Inflammatory macrophage (primary cell): ENCODE measurements around the gene SLX4.
"Not testable (repeated sequence)": the region's sequence is repeated elsewhere in the genome, so short reads cannot be mapped to it uniquely, and the experiment has no call there.

Experiments
- DNase-seq, 2 donors: peaks; one replicate each; pipeline ENCODE4 v3.0.0-alpha.2; 2020 to 2022

Gene SLX4

GRCh38 chr16:3640632-3641501 is 29.5 kb upstream of the SLX4 start:
- no peak for DNase-seq

- DNase-seq: no peak
Observed at GRCh38 chr16:3640207-3640606, 28.8 kb upstream of the SLX4 start.

- DNase-seq: no peak
Observed at GRCh38 chr16:3638916-3639644, 27.7 kb upstream of the SLX4 start.

- DNase-seq: peak; percentile 55 to 74
Observed at GRCh38 chr16:3637371-3637923, 26.0 kb upstream of the SLX4 start.

- DNase-seq: peak; percentile 39 to 65
Observed at GRCh38 chr16:3625911-3626732, 14.7 kb upstream of the SLX4 start.

GRCh38 chr16:3625331-3625730 is 13.9 kb upstream of the SLX4 start:
- no peak for DNase-seq

- DNase-seq: no peak
Observed at GRCh38 chr16:3623642-3624041, 12.2 kb upstream of the SLX4 start.

GRCh38 chr16:3618769-3619141 is 7.3 kb upstream of the SLX4 start:
- DNase-seq: peak; percentile 71 to 81

GRCh38 chr16:3612510-3613466 is 1.4 kb upstream of the SLX4 start:
- DNase-seq: no peak

GRCh38 chr16:3610698-3611145 is 684 bp downstream of the SLX4 start:
- DNase-seq: no peak

GRCh38 chr16:3609895-3610697 is 1.3 kb downstream of the SLX4 start:
- peak; percentile 44 to 68 for DNase-seq

- not testable (repeated sequence) for DNase-seq
Observed at GRCh38 chr16:3608976-3609375, 2.4 kb downstream of the SLX4 start.

GRCh38 chr16:3608069-3608468 is 3.3 kb downstream of the SLX4 start:
- DNase-seq: no peak

- DNase-seq: no peak
Observed at GRCh38 chr16:3607634-3608033, 3.8 kb downstream of the SLX4 start.

GRCh38 chr16:3607161-3607560 is 4.2 kb downstream of the SLX4 start:
- DNase-seq: no peak

GRCh38 chr16:3606441-3606840 is 5.0 kb downstream of the SLX4 start:
- no peak for DNase-seq

GRCh38 chr16:3602320-3602653 is 9.1 kb downstream of the SLX4 start:
- DNase-seq: no peak

- no peak for DNase-seq
Observed at GRCh38 chr16:3601614-3602319, 9.6 kb downstream of the SLX4 start.

- no peak for DNase-seq
Observed at GRCh38 chr16:3599922-3600321, 11.5 kb downstream of the SLX4 start.

GRCh38 chr16:3599121-3599520 is 12.3 kb downstream of the SLX4 start:
- no peak for DNase-seq
